ENCODE results near the gene TDRD5. TPM values are rescaled to one million over a fixed set of nuclear protein-coding genes. Genes with fewer than 3 reads are reported as not detected.

The TDRD5 gene
- total RNA-seq, 1 donor from 2014 or later: not detected

- H3K36me3 Mint-ChIP-seq (ENCODE audit: low read depth): no peaks in the 10 kb centered on the region
- H3K4me1 Mint-ChIP-seq (ENCODE audit: low read depth): no peaks in the 10 kb centered on the region
- peaks cover 55% of the 10 kb centered on the region for H3K9me3 Mint-ChIP-seq
- H3K27me3 Mint-ChIP-seq (ENCODE audit: insufficient read depth): peaks cover 6% of the 10 kb centered on the region
- intact Hi-C loops (cut with micrococcal nuclease): no loop called here
- no peak overlapping the region for H3K27ac Mint-ChIP-seq
- no peak overlapping the region for H3K4me3 Mint-ChIP-seq
- no peak for DNase-seq (ENCODE audit: low spot score)
Observed at GRCh38 chr1:179719272-179719671, 127.6 kb downstream of the TDRD5 start.

- no peaks in the 10 kb centered on the region for H3K4me1 Mint-ChIP-seq (ENCODE audit: low read depth)
- H3K27me3 Mint-ChIP-seq (ENCODE audit: insufficient read depth): peaks cover 13% of the 10 kb centered on the region
- H3K36me3 Mint-ChIP-seq (ENCODE audit: low read depth): no peaks in the 10 kb centered on the region
- intact Hi-C loops (cut with micrococcal nuclease): no loop called here
- H3K4me3 Mint-ChIP-seq: no peak overlapping the region
- no peaks in the 10 kb centered on the region for H3K9me3 Mint-ChIP-seq
- no peak overlapping the region for H3K27ac Mint-ChIP-seq
- no peak for DNase-seq (ENCODE audit: low spot score)
Observed at GRCh38 chr1:179728271-179728670, 136.6 kb downstream of the TDRD5 start.

GRCh38 chr1:179729881-179730280 is 138.2 kb downstream of the TDRD5 start:
- Mint-ChIP-seq H3K4me3 (no peak overlapping the region), H3K9me3 (no peaks in the 10 kb centered on the region), H3K27ac (no peak overlapping the region), H3K4me1 (ENCODE audit: low read depth) (no peaks in the 10 kb centered on the region), H3K36me3 (ENCODE audit: low read depth) (no peaks in the 10 kb centered on the region), H3K27me3 (ENCODE audit: insufficient read depth) (peaks cover 18% of the 10 kb centered on the region)
- DNase-seq (ENCODE audit: low spot score): no peak
- intact Hi-C loops (cut with micrococcal nuclease): no loop called here

GRCh38 chr1:179731643-179732042 is 140.0 kb downstream of the TDRD5 start:
- no peak overlapping the region for H3K4me3 Mint-ChIP-seq

More at GRCh38 chr1:179731643-179732042, 140.0 kb downstream of the TDRD5 start:
- no peak for DNase-seq (ENCODE audit: low spot score)
- H3K9me3 Mint-ChIP-seq: no peaks in the 10 kb centered on the region
- H3K4me1 Mint-ChIP-seq (ENCODE audit: low read depth): no peaks in the 10 kb centered on the region
- no peak overlapping the region for H3K27ac Mint-ChIP-seq
- H3K36me3 Mint-ChIP-seq (ENCODE audit: low read depth): no peaks in the 10 kb centered on the region
- intact Hi-C loops (cut with micrococcal nuclease): no loop called here
- H3K27me3 Mint-ChIP-seq (ENCODE audit: insufficient read depth): peaks cover 20% of the 10 kb centered on the region

Other genes with a start within 250 kb of the TDRD5 start
- gene AXDND1, start 225.9 kb upstream of the TDRD5 start, total RNA-seq: not detected in 2 replicates
- not detected in 2 replicates for gene NPHS2, start 15.9 kb upstream of the TDRD5 start, total RNA-seq
- not detected in 2 replicates for gene FAM163A, start 151.5 kb downstream of the TDRD5 start, total RNA-seq

All from activated T-helper 1 cell treated with anti-CD3 and anti-CD28 coated beads, Interleukin-12 subunit alpha, Interleukin-12 subunit beta, Interleukin-2, Interleukin-4 antibody, amounts not matched to agents 30 ng/mL and 10 ng/mL and 1 ng/mL, durations not matched to agents 14 hours and 24 hours and 36 hours (primary cell).